GM12878 (cell line): ENCODE results near the gene TECPR1. TPM values are rescaled to one million over a fixed set of nuclear protein-coding genes. Genes with fewer than 3 reads are reported as not detected.

ENCODE experiments used
- ATAC-seq: fragments of 200-7000 bp; cut with Tn5 transposase; 3 replicates; pipeline ENCODE4 v1.9.1; 2020; ENCODE audit warnings: mild to moderate bottlenecking, moderate library complexity
- BruUV-seq: library from RNA; stranded (reverse); fragments of 400-500 nt; replicated peaks from 2 replicates; lab custom pipeline; 2021; lab: Mats Ljungman, UMichigan
- CTCF ChIA-PET: fragments of 300-600 bp; sonication (Branson Sonifier 250); formaldehyde crosslinking; extraction: SDS; loops from one replicate; lab custom pipeline; 2021; ENCODE audit warnings: inconsistent platforms; lab: Yijun Ruan, JAX
- POLR2A ChIA-PET: fragments of 350-600 bp; formaldehyde crosslinking; extraction: SDS; loops from one replicate; lab custom pipeline; 2021; ENCODE audit warnings: inconsistent platforms; lab: Charles Lee
- RAD21 ChIA-PET: fragments of 300-600 bp; sonication (Branson Sonifier 250); formaldehyde crosslinking; loops from one replicate; lab custom pipeline; 2023; ENCODE audit warnings: antibody characterized with exemption; ENCODE audit not compliant: unreplicated experiment; lab: Charles Lee
- SMC1A ChIA-PET: fragments of 300-600 bp; sonication (Branson Sonifier 250); formaldehyde crosslinking; loops from one replicate; lab custom pipeline; 2023; ENCODE audit not compliant: unreplicated experiment, uncharacterized antibody; lab: Charles Lee
- DNase-seq: peaks from one replicate; pipeline ENCODE4 v3.0.0-alpha.2; 2011; ENCODE audit warnings: low read depth, low spot score
- FAIRE-seq: peaks from 3 replicates; lab custom pipeline; 2011; peaks lifted over from hg19 to GRCh38; lab: Jason Lieb, UNC
- H2AFZ ChIP-seq: 2 replicates; pipeline ENCODE4 v1.6.0; 2011; ENCODE audit warnings: low read depth, low read length, control low read depth; ENCODE audit not compliant: control insufficient read depth
- H3K27ac ChIP-seq: 2 replicates; pipeline ENCODE4 v1.5.1; 2011; ENCODE audit warnings: control low read depth; ENCODE audit not compliant: control insufficient read depth, insufficient read depth
- H3K27me3 ChIP-seq, 2 experiments: replicated peaks in 1 of 2; 2 replicates each; pipeline versions ENCODE4 v1.6.0 to v1.6.1; 2011; ENCODE audit warnings: low read length in 1 of 2; ENCODE audit not compliant: control insufficient read depth in 2 of 2, insufficient read depth in 2 of 2
- H3K36me3 ChIP-seq, 2 experiments: 2 replicates each; pipeline ENCODE4 v1.5.1; 2011; ENCODE audit warnings: low read length in 1 of 2; ENCODE audit not compliant: control insufficient read depth in 2 of 2, insufficient read depth in 2 of 2
- H3K4me1 ChIP-seq: 2 replicates; pipeline ENCODE4 v1.6.1; 2011; ENCODE audit warnings: mild to moderate bottlenecking, low read length, moderate library complexity, mixed read lengths; ENCODE audit not compliant: control insufficient read depth, insufficient read depth
- H3K4me2 ChIP-seq: 2 replicates; pipeline ENCODE4 v1.6.0; 2011; ENCODE audit warnings: control low read depth; ENCODE audit not compliant: control insufficient read depth, insufficient read depth
- H3K4me3 ChIP-seq: fragments of 200-600 bp; sonication (generic); 2 replicates; pipeline ENCODE4 v1.5.1; 2016
- H3K79me2 ChIP-seq: 2 replicates; pipeline ENCODE4 v1.6.0; 2011; ENCODE audit warnings: low read length; ENCODE audit not compliant: control insufficient read depth, insufficient read depth
- H3K9ac ChIP-seq: 2 replicates; pipeline ENCODE4 v1.8.0; 2011; ENCODE audit warnings: low read length, control low read depth, mixed read lengths; ENCODE audit not compliant: control insufficient read depth, insufficient read depth
- H3K9me3 ChIP-seq: replicated peaks from 3 replicates; pipeline ENCODE4 v1.5.1; 2011; ENCODE audit warnings: mild to moderate bottlenecking, low read length; ENCODE audit not compliant: control insufficient read depth, insufficient read depth
- H4K20me1 ChIP-seq: 2 replicates; pipeline ENCODE4 v1.6.0; 2011; ENCODE audit not compliant: control insufficient read depth, insufficient read depth
- BCLAF1 ChIP-seq: fragments of 450-650 bp; IDR thresholded peaks from 2 replicates; pipeline ENCODE4 v1.6.1; 2017; ENCODE audit warnings: antibody characterized with exemption, mild to moderate bottlenecking, moderate library complexity
- CREM ChIP-seq: IDR thresholded peaks from 2 replicates; pipeline ENCODE4 v1.6.1; 2014; ENCODE audit warnings: antibody characterized with exemption, low read depth
- FOXM1 ChIP-seq: IDR thresholded peaks from 2 replicates; pipeline ENCODE4 v1.6.1; 2012; ENCODE audit warnings: low read depth, mild to moderate bottlenecking, inconsistent platforms, low read length, moderate library complexity
- IRF3 ChIP-seq: fragments of 450-650 bp; IDR thresholded peaks from 2 replicates; pipeline ENCODE4 v1.6.1; 2014; ENCODE audit warnings: mild to moderate bottlenecking
- MXI1 ChIP-seq: fragments of 150-350 bp; IDR thresholded peaks from 2 replicates; pipeline ENCODE4 v1.6.1; 2011; ENCODE audit warnings: low read depth, mild to moderate bottlenecking, inconsistent platforms, low read length, improper control_type of control experiment
- MYB ChIP-seq: fragments of 150-350 bp; IDR thresholded peaks from 2 replicates; pipeline ENCODE4 v1.6.1; 2014; ENCODE audit warnings: mild to moderate bottlenecking, low read depth, low read length, borderline replicate concordance
- NFIC ChIP-seq: IDR thresholded peaks from 2 replicates; pipeline ENCODE4 v1.6.1; 2012; ENCODE audit warnings: low read depth, mild to moderate bottlenecking, inconsistent platforms, low read length, moderate library complexity
- PAX5 ChIP-seq: IDR thresholded peaks from 2 replicates; pipeline ENCODE4 v1.6.1; 2011; ENCODE audit warnings: low read depth, low read length, borderline replicate concordance
- PML ChIP-seq: IDR thresholded peaks from 2 replicates; pipeline ENCODE4 v1.6.1; 2012; ENCODE audit warnings: low read length, inconsistent platforms
- RUNX3 ChIP-seq: IDR thresholded peaks from 2 replicates; pipeline ENCODE4 v1.6.1; 2012; ENCODE audit warnings: low read length, inconsistent platforms
- SMC3 ChIP-seq: IDR thresholded peaks from 2 replicates; pipeline ENCODE4 v1.6.1; 2011; ENCODE audit warnings: low read length, improper control_type of control experiment, borderline replicate concordance
- SP1 ChIP-seq: IDR thresholded peaks from one replicate; pipeline ENCODE4 v1.6.1; 2011; ENCODE audit warnings: low read depth, low read length
- SUZ12 ChIP-seq: fragments of 200-600 bp; sonication (generic); IDR thresholded peaks from one replicate; pipeline ENCODE4 v1.6.1; 2018; ENCODE audit warnings: antibody characterized with exemption, mild to moderate bottlenecking; ENCODE audit not compliant: unreplicated experiment
- TBL1XR1 ChIP-seq: IDR thresholded peaks from 2 replicates; pipeline ENCODE4 v1.6.1; 2012; ENCODE audit warnings: low read depth, low read length, improper control_type of control experiment
- WRNIP1 ChIP-seq: IDR thresholded peaks from 2 replicates; pipeline ENCODE4 v1.6.1; 2011; ENCODE audit warnings: low read depth, low read length, improper control_type of control experiment, borderline replicate concordance
- ZNF217 ChIP-seq: fragments of 450-650 bp; IDR thresholded peaks from 2 replicates; pipeline ENCODE4 v1.6.1; 2017; ENCODE audit warnings: antibody characterized with exemption, mild to moderate bottlenecking
- ZNF24 ChIP-seq: fragments of 450-650 bp; IDR thresholded peaks from 2 replicates; pipeline ENCODE4 v1.6.1; 2017; ENCODE audit warnings: antibody characterized with exemption, mild to moderate bottlenecking
- WGBS: methylation state at CpG from one replicate; pipeline ENCODE4 v1.1.6; 2016; ENCODE audit warnings: low lambda C conversion rate; ENCODE audit not compliant: insufficient replicate concordance, insufficient coverage; ENCODE audit errors: missing lambda C conversion rate; 5-methylcytosine and 5-hydroxymethylcytosine counted together
- in situ Hi-C: fragments of 300-500 bp; cut with MboI; formaldehyde crosslinking; loops from 9 replicates; pipeline ENCODE4 v1.14.3; 2018; ENCODE audit warnings: mixed read lengths
- intact Hi-C: fragments of 100-400 bp; cut with micrococcal nuclease; formaldehyde crosslinking; loops from one replicate; pipeline ENCODE4 v1.14.2; 2022; ENCODE audit not compliant: unreplicated experiment
- polyA plus RNA-seq, 11 experiments: library from polyadenylated mRNA; depleted of rRNA in 4 of 11; unstranded in 6 of 11; stranded (reverse) in 5 of 11; fragments of >200 nt; fragmentation: Nextera tagmentation in 4 of 11; fragmentation: Illumina TruSeq in 1 of 11; extraction: Ambion mirVana in 4 of 11; extraction: Trizol in 1 of 11; gene quantifications; 1 replicate in 1 of 11; 2 replicates in 10 of 11; pipeline versions ENCODE4 v1.2.1 to v1.2.3, GENCODE V29; 2011 to 2016; ENCODE audit warnings: inconsistent platforms in 2 of 11, missing spikeins in 2 of 11, low read depth in 1 of 11
- total RNA-seq, 4 experiments: library from RNA; depleted of rRNA in 3 of 4; stranded (reverse); fragments of >200 nt in 3 of 4; fragmentation: Illumina TruSeq in 1 of 4; extraction: Trizol in 1 of 4; gene quantifications; 2 replicates each; pipeline versions ENCODE4 v1.2.1 to v1.2.3, GENCODE V29; 2013 to 2021
- TF ChIP-seq, protein P1 (sequence below): IDR thresholded peaks from 2 replicates; pipeline ENCODE4 v1.6.1; 2012; ENCODE audit warnings: low read depth, low read length, improper control_type of control experiment

Gene TECPR1
- total and polyA plus RNA-seq, 10 of the 15 experiments (the other 5 are each of a cell fraction or from before 2014, with no cell fraction given), result 0.26 to 16.8 (median 4.2) TPM

GRCh38 chr7:98202367-98203195, 49.5 kb downstream of the TECPR1 start (continued):
- TF ChIP-seq BCLAF1, result no peak
- TF ChIP-seq MXI1, result peak; percentile 88
- peak; percentile 65; the same call in 1 of the 2 replicates for TF ChIP-seq ZNF24
- TF ChIP-seq MYB, result no peak
- peak; percentile 80 for TF ChIP-seq SP1
- peak; percentile 22; the same call in 1 of the 2 replicates for TF ChIP-seq IRF3

GRCh38 chr7:98200364-98200763, 51.7 kb downstream of the TECPR1 start:
- no peak overlapping the region for H3K4me3 ChIP-seq
- no peaks in the 10 kb centered on the region for H3K79me2 ChIP-seq
- peaks cover 47% of the 10 kb centered on the region for H3K4me1 ChIP-seq
- FAIRE-seq, result peak; percentile 89
- no peaks in the 10 kb centered on the region for H3K27me3 ChIP-seq
- no peak overlapping the region for H2AFZ ChIP-seq
- in situ Hi-C loops (no loop called here), intact Hi-C loops (loop anchor here (5.0 kb wide), 1 partner anchor 597 kb away; no protein-coding TSS in a partner anchor)
- no peaks in the 10 kb centered on the region; the same call in 2 of the 3 replicates for H3K9me3 ChIP-seq
- ChIA-PET RAD21 (interaction anchor here (4.1 kb wide), 1 partner anchor 177 kb away, joined by 18 read pairs; no protein-coding TSS in a partner anchor), CTCF (no interaction called here), POLR2A (no interaction called here), SMC1A (interaction anchor here (1.5 kb wide), 1 partner anchor 195 kb away, joined by 4 read pairs; no protein-coding TSS in a partner anchor)
- H3K9ac ChIP-seq, result no peak overlapping the region
- H4K20me1 ChIP-seq, result peaks cover 4% of the 10 kb centered on the region; the same call in 1 of the 2 replicates
- peak; percentile 25 for ATAC-seq
- H3K36me3 ChIP-seq, result peaks cover 0 to 7% of the 10 kb centered on the region in 2 experiments; a peak in 2 of 4 replicates
- DNase-seq, result peak; percentile 53
- WGBS, result 0% methylated on average over 6 of the region's 6 CpGs
- H3K4me2 ChIP-seq, result peak overlapping the region; percentile 49
- no TSS peak for BruUV-seq
- no peak overlapping the region; the same call in 1 of the 2 replicates for H3K27ac ChIP-seq
- TF ChIP-seq ZNF217 (peak; percentile 66; the same call in 1 of the 2 replicates), PML (peak; percentile 57; the same call in 1 of the 2 replicates), WRNIP1 (no peak), PAX5 (peak; percentile 99), NFIC (peak; percentile 72), SMC3 (no peak), CREM (peak; percentile 25; the same call in 1 of the 2 replicates), TBL1XR1 (0 out of 2 replicates have a peak, but pooled peaks have one; percentile 43), SUZ12 (no peak), RUNX3 (peak; percentile 99), FOXM1 (0 out of 2 replicates have a peak, but pooled peaks have one; percentile 63)
- TF ChIP-seq, protein P1, sequence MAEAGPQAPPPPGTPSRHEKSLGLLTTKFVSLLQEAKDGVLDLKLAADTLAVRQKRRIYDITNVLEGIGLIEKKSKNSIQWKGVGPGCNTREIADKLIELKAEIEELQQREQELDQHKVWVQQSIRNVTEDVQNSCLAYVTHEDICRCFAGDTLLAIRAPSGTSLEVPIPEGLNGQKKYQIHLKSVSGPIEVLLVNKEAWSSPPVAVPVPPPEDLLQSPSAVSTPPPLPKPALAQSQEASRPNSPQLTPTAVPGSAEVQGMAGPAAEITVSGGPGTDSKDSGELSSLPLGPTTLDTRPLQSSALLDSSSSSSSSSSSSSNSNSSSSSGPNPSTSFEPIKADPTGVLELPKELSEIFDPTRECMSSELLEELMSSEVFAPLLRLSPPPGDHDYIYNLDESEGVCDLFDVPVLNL, result no peak
